MCF 10A (cell line): ENCODE measurements around the gene RGS16. TPM values are rescaled to one million over a fixed set of nuclear protein-coding genes. Genes with fewer than 3 reads are reported as not detected.

Experiments used
- BruUV-seq: library from RNA; stranded (reverse); fragments of 400-500 nt; replicated peaks from 2 replicates; lab custom pipeline; 2021; lab: Mats Ljungman, UMichigan
- CTCF ChIA-PET: fragments of 300-600 bp; sonication (Branson Sonifier 250); formaldehyde crosslinking; extraction: SDS; loops from one replicate; lab custom pipeline; 2021; ENCODE audit warnings: antibody characterized with exemption, inconsistent platforms; lab: Yijun Ruan, JAX
- POLR2A ChIA-PET: fragments of 300-600, 350-650 bp; sonication (Branson Sonifier 250); formaldehyde crosslinking; extraction: SDS; loops from one replicate; lab custom pipeline; 2020; ENCODE audit warnings: antibody characterized with exemption, inconsistent platforms; lab: Yijun Ruan, JAX
- DNase-seq: peaks from one replicate; pipeline ENCODE4 v3.0.0-alpha.2; 2018; ENCODE audit not compliant: unreplicated experiment
- H3K27ac Mint-ChIP-seq: one replicate; pipeline ENCODE4 v1.8.0; 2022; ENCODE audit warnings: mild to moderate bottlenecking, low read depth, mixed read lengths; ENCODE audit not compliant: unreplicated experiment
- H3K27me3 Mint-ChIP-seq: one replicate; pipeline ENCODE4 v1.8.0; 2022; ENCODE audit warnings: mixed read lengths; ENCODE audit not compliant: insufficient read depth, unreplicated experiment
- H3K36me3 Mint-ChIP-seq: one replicate; pipeline ENCODE4 v1.8.0; 2022; ENCODE audit warnings: mild to moderate bottlenecking, moderate library complexity, mixed read lengths; ENCODE audit not compliant: insufficient read depth, unreplicated experiment
- H3K4me1 Mint-ChIP-seq: one replicate; pipeline ENCODE4 v1.8.0; 2022; ENCODE audit warnings: mixed read lengths; ENCODE audit not compliant: insufficient read depth, unreplicated experiment
- H3K4me3 Mint-ChIP-seq: one replicate; pipeline ENCODE4 v1.8.0; 2022; ENCODE audit warnings: mild to moderate bottlenecking, moderate library complexity, mixed read lengths; ENCODE audit not compliant: unreplicated experiment
- H3K9me3 Mint-ChIP-seq: one replicate; pipeline ENCODE4 v1.8.0; 2022; ENCODE audit warnings: mixed read lengths; ENCODE audit not compliant: unreplicated experiment
- intact Hi-C: fragments of 100-400 bp; cut with micrococcal nuclease; formaldehyde crosslinking; loops from 2 replicates; pipeline ENCODE4 v1.14.1; 2022
- total RNA-seq: library from RNA; stranded (reverse); gene quantifications from 2 replicates; pipeline ENCODE4 v1.2.3, GENCODE V29; 2022
- TF ChIP-seq, protein P1 (sequence below): fragments of 200-600 bp; IDR thresholded peaks from one replicate; pipeline ENCODE4 v1.8.0; 2022; ENCODE audit warnings: antibody characterized with exemption, mild to moderate bottlenecking; ENCODE audit not compliant: unreplicated experiment

The RGS16 gene
- total RNA-seq, 1 experiment from 2014 or later = 13.7 TPM

DNA sequence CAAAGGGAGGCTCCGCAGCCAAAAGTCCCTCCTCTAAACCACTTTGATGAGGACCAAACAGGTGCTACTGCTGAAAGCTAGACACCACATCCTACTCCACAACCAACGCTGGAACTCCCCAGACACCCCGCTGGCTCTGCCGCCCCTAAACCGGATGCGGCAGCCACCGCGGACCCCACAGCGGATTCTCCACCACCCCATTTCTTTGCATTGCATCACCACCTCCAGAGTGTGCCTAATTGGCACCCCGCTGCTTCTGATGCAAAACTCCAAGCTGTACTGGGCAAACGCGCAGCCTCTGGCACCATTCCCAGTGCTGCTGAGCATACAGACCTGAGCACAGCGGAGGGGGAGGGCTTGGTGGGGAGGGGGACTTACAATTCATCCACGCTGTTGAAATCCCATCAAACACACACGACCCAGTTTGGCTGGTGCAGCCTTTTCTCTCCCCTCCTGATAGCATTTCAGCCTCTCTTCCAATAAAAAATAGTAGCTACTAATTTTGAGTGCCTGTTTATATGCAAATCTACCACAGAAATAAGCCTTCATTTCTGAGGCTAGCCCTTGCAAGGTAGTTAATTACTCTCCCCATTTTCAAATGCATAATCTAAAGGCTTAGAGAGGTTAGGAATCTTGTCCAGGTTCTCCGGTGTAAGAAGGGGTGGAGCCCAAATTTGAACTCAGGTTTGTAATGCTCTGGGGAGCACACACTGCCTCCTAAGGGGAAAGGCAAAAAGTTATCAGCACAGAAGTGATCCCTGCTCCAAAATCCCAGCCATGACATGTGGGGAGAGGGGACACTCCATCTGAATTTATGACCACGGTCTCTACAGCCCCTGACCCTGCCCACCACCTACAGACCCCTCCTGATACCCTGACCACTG is 12.2 kb upstream of the RGS16 start:
- intact Hi-C loops = loop anchor here (1.0 to 10.0 kb wide), 2 partner anchors 166 to 1432 kb away; no protein-coding TSS in a partner anchor
- CTCF ChIA-PET = interaction anchor here (0.5 to 2.4 kb wide), 17 partner anchors 10 to 1893 kb away, joined by 3 to 15 read pairs (median 3); partner anchors contain the start of gene RGS16

DNA sequence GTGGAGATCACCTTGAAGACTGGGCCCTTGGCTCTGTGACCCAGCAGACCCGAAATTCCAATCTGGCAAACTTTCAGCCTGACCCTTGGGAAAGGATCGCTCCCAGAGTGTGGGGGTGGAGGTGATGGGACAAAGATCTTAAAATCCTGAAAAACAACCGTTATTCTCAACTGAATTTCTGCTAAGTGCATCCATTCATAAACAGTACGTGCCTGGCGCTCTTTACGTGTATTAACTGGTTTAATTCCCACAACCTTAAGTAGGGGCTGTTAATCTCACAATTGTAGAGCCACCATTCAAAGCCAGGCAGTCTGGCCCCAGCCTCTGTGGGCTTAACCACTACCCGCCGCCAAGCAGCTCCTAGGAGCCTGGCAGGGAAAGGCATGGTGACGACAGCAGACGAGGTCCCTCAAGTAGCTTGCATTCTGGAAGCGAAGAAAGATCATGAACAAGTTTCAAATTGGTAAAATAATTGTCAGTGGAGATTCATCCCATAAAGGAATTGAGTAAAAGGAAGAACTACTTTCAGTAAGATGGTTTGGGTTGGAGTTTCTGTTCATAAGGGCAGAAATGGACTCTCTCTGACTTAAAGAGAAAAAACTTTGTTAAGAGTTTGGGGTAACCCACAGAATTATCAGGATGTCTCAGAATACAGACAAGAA is 11.4 kb upstream of the RGS16 start:
- H3K36me3 Mint-ChIP-seq = no peaks in the 10 kb centered on the region
- no peaks in the 10 kb centered on the region for H3K27me3 Mint-ChIP-seq
- intact Hi-C loops = loop anchor here (1.0 to 10.0 kb wide), 2 partner anchors 167 to 1431 kb away; no protein-coding TSS in a partner anchor
- TF ChIP-seq, protein P1, sequence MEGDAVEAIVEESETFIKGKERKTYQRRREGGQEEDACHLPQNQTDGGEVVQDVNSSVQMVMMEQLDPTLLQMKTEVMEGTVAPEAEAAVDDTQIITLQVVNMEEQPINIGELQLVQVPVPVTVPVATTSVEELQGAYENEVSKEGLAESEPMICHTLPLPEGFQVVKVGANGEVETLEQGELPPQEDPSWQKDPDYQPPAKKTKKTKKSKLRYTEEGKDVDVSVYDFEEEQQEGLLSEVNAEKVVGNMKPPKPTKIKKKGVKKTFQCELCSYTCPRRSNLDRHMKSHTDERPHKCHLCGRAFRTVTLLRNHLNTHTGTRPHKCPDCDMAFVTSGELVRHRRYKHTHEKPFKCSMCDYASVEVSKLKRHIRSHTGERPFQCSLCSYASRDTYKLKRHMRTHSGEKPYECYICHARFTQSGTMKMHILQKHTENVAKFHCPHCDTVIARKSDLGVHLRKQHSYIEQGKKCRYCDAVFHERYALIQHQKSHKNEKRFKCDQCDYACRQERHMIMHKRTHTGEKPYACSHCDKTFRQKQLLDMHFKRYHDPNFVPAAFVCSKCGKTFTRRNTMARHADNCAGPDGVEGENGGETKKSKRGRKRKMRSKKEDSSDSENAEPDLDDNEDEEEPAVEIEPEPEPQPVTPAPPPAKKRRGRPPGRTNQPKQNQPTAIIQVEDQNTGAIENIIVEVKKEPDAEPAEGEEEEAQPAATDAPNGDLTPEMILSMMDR = no peak
- peaks cover 44% of the 10 kb centered on the region for H3K4me1 Mint-ChIP-seq
- CTCF ChIA-PET = interaction anchor here (0.9 to 2.4 kb wide), 10 partner anchors 9 to 171 kb away, joined by 3 to 15 read pairs (median 3); partner anchors contain the start of gene RGS16
- DNase-seq = peak; percentile 38
- POLR2A ChIA-PET = interaction anchor here (1.0 to 4.5 kb wide), 13 partner anchors 9 to 531 kb away, joined by 3 to 33 read pairs (median 4); partner anchors contain the start of genes RGS16 and RNASEL
- H3K27ac Mint-ChIP-seq = peak overlapping the region; percentile 57
- TSS peak; percentile 99 for BruUV-seq
- peak overlapping the region; percentile 63 for H3K4me3 Mint-ChIP-seq
- H3K9me3 Mint-ChIP-seq = peaks cover 3% of the 10 kb centered on the region

More for the DNA sequence above, 12.2 kb upstream of the RGS16 start:
- TF ChIP-seq, protein P1 = no peak
- H3K36me3 Mint-ChIP-seq = no peaks in the 10 kb centered on the region
- H3K4me3 Mint-ChIP-seq = peak overlapping the region; percentile 63
- peak; percentile 92 for DNase-seq
- H3K4me1 Mint-ChIP-seq = peaks cover 44% of the 10 kb centered on the region
- POLR2A ChIA-PET = interaction anchor here (0.6 to 4.5 kb wide), 10 partner anchors 10 to 164 kb away, joined by 3 to 33 read pairs (median 7); partner anchors contain the start of genes RGS16 and RNASEL
- no peaks in the 10 kb centered on the region for H3K27me3 Mint-ChIP-seq
- H3K27ac Mint-ChIP-seq = peak overlapping the region; percentile 57
- peaks cover 11% of the 10 kb centered on the region for H3K9me3 Mint-ChIP-seq
- BruUV-seq = no TSS peak

GRCh38 chr1:182614796-182615454 is 10.7 kb upstream of the RGS16 start:
- ChIA-PET POLR2A (interaction anchor here (1.0 to 4.5 kb wide), 8 partner anchors 10 to 530 kb away, joined by 3 to 33 read pairs (median 4); partner anchors contain the start of gene RGS16), CTCF (interaction anchor here (0.9 to 4.2 kb wide), 7 partner anchors 9 to 225 kb away, joined by 3 to 24 read pairs (median 3); no protein-coding TSS in a partner anchor)
- Mint-ChIP-seq H3K4me3 (peak overlapping the region; percentile 63), H3K27ac (no peak overlapping the region), H3K27me3 (no peaks in the 10 kb centered on the region), H3K4me1 (peaks cover 44% of the 10 kb centered on the region), H3K9me3 (no peaks in the 10 kb centered on the region), H3K36me3 (no peaks in the 10 kb centered on the region)
- BruUV-seq = TSS peak; percentile 79
- peak; percentile 88 for DNase-seq
- TF ChIP-seq, protein P1 = no peak
- intact Hi-C loops = loop anchor here (10.0 kb wide), 1 partner anchor 1430 kb away; no protein-coding TSS in a partner anchor
